ENCODE data around the gene CDK18.

GRCh38 chr1:205541161-205541886 lies 36.9 kb downstream of the CDK18 start:
- TF ChIP-seq CTCF (IDR thresholded peaks at IDR 0.05) (no peak), POLR2A (IDR thresholded peaks at IDR 0.05) (no peak), EP300 (IDR thresholded peaks at IDR 0.05) (no peak), POLR2AphosphoS5 (IDR thresholded peaks at IDR 0.05) (no peak)

Data from stomach (tissue), 4 donors.